AG04450 (cell line): ENCODE results near the gene IPO13. TPM values are rescaled to one million over a fixed set of nuclear protein-coding genes. Genes with fewer than 3 reads are reported as not detected.

ENCODE experiments used
- CTCF ChIA-PET: fragments of 300-600, 350-600 bp; formaldehyde crosslinking; extraction: SDS; loops from one replicate; lab custom pipeline; 2022; ENCODE audit warnings: antibody characterized with exemption, inconsistent platforms; lab: Charles Lee
- POLR2A ChIA-PET: fragments of 350-600 bp; formaldehyde crosslinking; extraction: SDS; loops from one replicate; lab custom pipeline; 2021; ENCODE audit warnings: antibody characterized with exemption, inconsistent platforms; lab: Yijun Ruan, JAX
- DNase-seq: peaks from one replicate; pipeline ENCODE4 v3.0.0-alpha.2; 2011; ENCODE audit warnings: low read depth, low spot score
- H3K27ac ChIP-seq: one replicate; pipeline ENCODE4 v1.5.1; 2012; ENCODE audit warnings: low read depth, low read length, control low read depth
- H3K27me3 ChIP-seq: one replicate; pipeline ENCODE4 v1.6.0; 2012; ENCODE audit warnings: low read length; ENCODE audit not compliant: control insufficient read depth, insufficient read depth
- H3K4me3 ChIP-seq: 2 replicates; pipeline ENCODE4 v1.5.1; 2011; ENCODE audit warnings: mild to moderate bottlenecking, low read depth, low read length, control low read depth
- H3K9me3 ChIP-seq: 2 replicates; pipeline ENCODE4 v1.5.1; 2012; ENCODE audit warnings: low read length; ENCODE audit not compliant: control insufficient read depth, insufficient read depth
- CTCF ChIP-seq: IDR thresholded peaks from 2 replicates; pipeline ENCODE4 v1.5.1; 2011; ENCODE audit warnings: low read depth, low read length, control low read depth, inconsistent platforms
- polyA plus RNA-seq: library from polyadenylated mRNA; depleted of rRNA; stranded (reverse); fragments of >200 nt; gene quantifications from 2 replicates; pipeline ENCODE4 v1.2.3, GENCODE V29; 2011

IPO13 gene
- polyA plus RNA-seq, 1 experiment, result 11.2 TPM

- TF ChIP-seq CTCF, result no peak
- CTCF ChIA-PET, result interaction anchor here (1.0 to 1.4 kb wide), 2 partner anchors 17 to 188 kb away, joined by 4 to 10 read pairs; partner anchors contain the start of gene ARTN
Measured at GRCh38 chr1:43951021-43951985, 4.6 kb downstream of the IPO13 start.

GRCh38 chr1:43952731-43953346, 6.1 kb downstream of the IPO13 start:
- no peak for DNase-seq
- TF ChIP-seq CTCF, result no peak
- POLR2A ChIA-PET, result interaction anchor here (0.5 kb wide), 1 partner anchor 408 kb away, joined by 5 read pairs; no protein-coding TSS in a partner anchor
- CTCF ChIA-PET, result interaction anchor here (1.0 to 1.2 kb wide), 2 partner anchors 19 to 189 kb away, joined by 3 read pairs; partner anchors contain the start of gene ARTN
- Histone ChIP-seq H3K27ac (no peak overlapping the region), H3K27me3 (no peaks in the 10 kb centered on the region), H3K4me3 (no peak overlapping the region), H3K9me3 (no peaks in the 10 kb centered on the region)

More at GRCh38 chr1:43951021-43951985, 4.6 kb downstream of the IPO13 start:
- POLR2A ChIA-PET, result no interaction called here
- Histone ChIP-seq H3K4me3 (no peak overlapping the region), H3K27ac (no peak overlapping the region), H3K27me3 (no peaks in the 10 kb centered on the region), H3K9me3 (no peaks in the 10 kb centered on the region; the same call in 1 of the 2 replicates)
- DNase-seq, result no peak

GRCh38 chr1:43953361-43953760, 6.6 kb downstream of the IPO13 start:
- no peak overlapping the region for H3K4me3 ChIP-seq
- TF ChIP-seq CTCF, result no peak
- POLR2A ChIA-PET, result interaction anchor here (0.5 kb wide), 1 partner anchor 407 kb away, joined by 5 read pairs; no protein-coding TSS in a partner anchor
- no peak overlapping the region for H3K27ac ChIP-seq
- no peak for DNase-seq
- H3K27me3 ChIP-seq, result no peaks in the 10 kb centered on the region
- CTCF ChIA-PET, result interaction anchor here (1.0 to 1.2 kb wide), 3 partner anchors 18 to 190 kb away, joined by 3 to 4 read pairs (median 3); partner anchors contain the start of gene ARTN
- H3K9me3 ChIP-seq, result no peaks in the 10 kb centered on the region

GRCh38 chr1:43954036-43954435, 7.3 kb downstream of the IPO13 start:
- H3K27ac ChIP-seq, result no peak overlapping the region
- ChIA-PET POLR2A (no interaction called here), CTCF (interaction anchor here (1.0 to 1.2 kb wide), 3 partner anchors 19 to 191 kb away, joined by 3 to 4 read pairs (median 3); partner anchors contain the start of gene ARTN)
- H3K27me3 ChIP-seq, result no peaks in the 10 kb centered on the region
- no peaks in the 10 kb centered on the region for H3K9me3 ChIP-seq
- H3K4me3 ChIP-seq, result no peak overlapping the region
- DNase-seq, result no peak
- TF ChIP-seq CTCF, result no peak
